GM19328 (cell line): ENCODE data around the gene CGNL1.

Experiments used
- ATAC-seq: cut with Tn5 transposase; IDR thresholded peaks from one replicate; pipeline ENCODE4 v1.9.1; 2021; ENCODE audit warnings: mild to moderate bottlenecking, moderate library complexity; ENCODE audit not compliant: unreplicated experiment

CGNL1 gene

DNA sequence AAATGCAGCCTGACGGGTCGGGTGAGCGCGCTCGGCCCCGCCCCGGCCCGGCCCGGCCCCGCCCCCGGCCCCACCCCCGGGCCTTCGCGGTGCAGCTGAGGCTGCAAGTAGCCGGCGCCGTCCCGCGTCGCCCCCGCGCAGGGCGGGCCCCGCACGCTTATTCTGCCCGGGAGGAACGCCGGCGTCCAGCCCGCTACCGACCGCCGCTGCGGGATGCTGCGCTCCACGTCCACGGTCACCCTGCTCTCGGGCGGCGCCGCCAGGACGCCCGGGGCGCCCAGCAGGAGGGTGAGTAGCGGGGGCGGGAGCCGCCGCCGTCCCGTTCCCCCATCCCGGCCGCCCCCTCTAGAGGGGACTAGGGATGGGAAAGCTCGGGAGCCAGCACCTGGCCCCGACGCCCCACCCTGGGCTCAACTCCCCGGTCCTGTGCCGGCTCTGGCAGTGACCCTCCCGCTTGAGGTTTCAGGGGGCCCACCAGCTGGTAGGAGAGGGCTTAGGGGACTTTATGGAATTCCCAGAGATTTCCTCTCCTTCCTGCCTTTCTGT, 215.6 kb downstream of the CGNL1 start, which contains the start of gene MYZAP:
Gene MYZAP, plus strand, starts transcription at position 83 of the 546 bp plus-strand sequence. Its CDS starts 131 bp downstream, at position 214.
- ATAC-seq = no peak

- ATAC-seq = no peak
Measured at GRCh38 chr15:57592426-57592825, 216.1 kb downstream of the CGNL1 start.

- ATAC-seq = no peak
Measured at GRCh38 chr15:57592836-57593420, 216.6 kb downstream of the CGNL1 start.

- no peak for ATAC-seq
Measured at GRCh38 chr15:57594479-57594878, 218.2 kb downstream of the CGNL1 start.

GRCh38 chr15:57595011-57595866, 218.9 kb downstream of the CGNL1 start:
- no peak for ATAC-seq

DNA sequence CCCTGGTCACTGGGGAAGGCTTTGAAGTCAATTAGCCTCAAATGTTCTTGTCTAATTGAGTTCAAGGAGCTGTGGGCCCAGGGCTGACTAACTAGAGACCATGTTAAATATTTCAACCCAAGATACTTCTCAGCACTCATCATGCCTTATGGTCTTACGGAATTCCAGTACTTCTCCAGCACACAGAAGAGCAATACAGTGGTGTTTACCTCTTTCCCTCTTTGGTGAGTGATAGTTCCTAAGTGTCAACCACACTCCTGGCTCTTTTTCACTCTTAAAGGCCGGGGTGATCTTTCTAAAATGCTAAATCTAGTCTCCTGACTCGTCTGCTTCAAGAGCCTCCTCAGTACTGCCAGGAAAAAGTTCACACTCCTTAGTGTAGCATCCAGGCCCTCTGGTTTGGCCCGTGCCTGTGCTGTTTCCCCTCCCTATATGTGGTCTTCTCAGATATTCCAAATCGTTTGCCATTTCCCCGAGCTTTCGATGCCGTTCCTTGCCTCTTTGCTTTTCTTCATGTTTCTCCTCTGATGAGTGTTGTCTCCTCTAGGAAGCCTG, 220.1 kb downstream of the CGNL1 start:
- ATAC-seq = no peak

- no peak for ATAC-seq
Measured at GRCh38 chr15:57596978-57597377, 220.7 kb downstream of the CGNL1 start.

GRCh38 chr15:57597431-57597830, 221.1 kb downstream of the CGNL1 start:
- no peak for ATAC-seq

DNA sequence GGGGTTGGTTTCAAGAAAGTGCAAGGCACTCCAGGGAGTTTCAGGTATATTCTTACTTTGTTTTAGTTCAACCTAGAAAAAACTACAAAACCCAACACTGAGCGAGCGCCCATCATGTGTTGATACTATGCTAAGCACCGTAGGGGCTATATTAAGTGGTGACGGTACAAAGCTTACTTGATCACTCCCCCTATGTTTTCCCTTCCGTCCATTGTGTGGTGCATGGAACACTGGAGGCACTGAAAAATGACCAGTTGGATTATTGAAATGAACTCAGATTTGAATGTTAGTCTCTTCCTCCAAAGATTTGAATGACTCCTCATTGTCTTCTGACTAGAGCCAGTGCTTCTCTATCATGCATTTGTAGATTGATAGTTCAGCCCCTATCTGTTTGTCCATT, 222.0 kb downstream of the CGNL1 start:
- ATAC-seq = no peak

DNA sequence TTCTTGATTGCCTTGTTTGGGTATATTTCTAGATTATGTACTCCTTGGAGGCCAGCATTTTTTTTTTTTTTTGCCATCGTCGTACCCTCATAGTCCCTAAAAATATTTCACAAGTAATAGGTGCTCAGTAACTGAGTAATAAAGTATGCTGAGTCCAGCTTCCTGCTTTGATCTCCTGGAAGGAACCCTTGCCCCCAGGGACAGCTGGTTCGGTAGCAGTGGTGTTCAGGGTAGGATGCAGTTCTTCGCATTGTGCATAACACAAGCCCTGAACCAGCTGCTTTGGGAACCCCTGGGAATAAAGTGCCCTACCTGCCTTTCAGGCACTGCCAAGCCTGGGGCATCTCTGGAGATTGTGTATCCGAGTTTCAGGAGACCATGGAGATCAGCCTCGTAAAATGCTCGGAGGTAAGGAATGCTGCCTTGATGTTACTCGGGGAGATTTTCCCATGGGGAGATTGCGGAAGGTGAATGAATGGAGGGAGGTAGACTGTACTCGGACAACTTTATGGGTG, 223.0 kb downstream of the CGNL1 start:
- ATAC-seq = no peak

DNA sequence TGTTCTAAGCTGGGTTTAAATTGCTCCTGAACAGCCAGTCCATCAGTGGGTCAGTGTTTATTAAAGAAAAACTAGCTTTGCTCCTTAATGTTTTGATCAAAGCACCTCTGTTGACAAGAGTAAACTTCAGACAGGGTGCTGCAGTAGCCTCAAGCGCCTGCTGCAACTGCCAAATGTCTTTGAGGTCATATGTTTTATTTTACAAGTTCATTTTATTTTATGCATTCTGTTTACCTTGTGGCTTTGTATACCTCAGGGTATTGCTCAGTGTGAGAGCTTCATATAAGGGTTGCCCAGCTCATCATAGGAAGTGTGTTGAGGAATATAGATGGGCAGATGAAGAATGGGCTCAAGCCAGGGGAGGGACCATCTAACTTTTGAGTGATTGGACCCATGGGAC, 223.9 kb downstream of the CGNL1 start:
- no peak for ATAC-seq
